Stimulated activated CD4-positive, alpha-beta T cell treated with anti-CD3 and anti-CD28 coated beads, Interleukin-4, amount 100 ng/mL, for 24 hours (primary cell): ENCODE data around the gene MEGF10.

Source experiments
- DNase-seq: peaks from one replicate; pipeline ENCODE4 v3.0.0-alpha.2; 2020

Gene MEGF10

DNA sequence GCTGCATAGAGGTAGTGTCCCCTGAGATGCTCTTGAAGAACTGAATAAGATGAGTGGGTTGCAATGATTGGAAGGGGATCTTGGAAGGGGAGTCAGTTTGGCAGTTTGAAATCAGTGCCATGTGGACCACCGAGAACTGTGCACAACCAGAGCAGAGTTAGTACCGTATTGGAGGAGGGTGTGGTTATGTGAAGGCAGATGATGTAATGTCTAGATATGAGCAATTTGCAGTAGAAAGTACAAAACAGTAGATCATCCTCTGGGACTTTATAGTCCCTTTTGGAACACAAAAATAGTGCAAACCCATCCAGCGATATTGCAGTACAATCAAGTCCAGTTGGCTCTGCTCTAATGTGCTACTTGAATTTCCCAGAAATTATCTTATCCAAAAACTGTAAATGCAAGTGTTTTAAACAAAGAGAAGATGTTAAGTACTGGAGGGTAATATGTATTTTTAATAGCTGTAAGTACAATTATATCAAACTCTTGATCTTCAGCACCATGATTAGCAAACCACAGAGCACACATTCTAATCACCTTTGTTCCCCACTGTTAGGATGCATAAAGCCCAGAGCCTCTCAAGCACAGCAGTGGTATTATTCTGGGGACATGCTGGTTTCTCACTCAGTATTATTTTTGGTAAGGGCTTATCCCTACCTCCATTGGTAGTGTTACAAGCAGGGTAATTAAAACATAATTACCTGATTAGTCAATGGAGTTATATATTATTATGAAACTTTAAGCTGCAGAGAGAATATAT is 41.5 kb downstream of the MEGF10 start:
- DNase-seq, result no peak

DNA sequence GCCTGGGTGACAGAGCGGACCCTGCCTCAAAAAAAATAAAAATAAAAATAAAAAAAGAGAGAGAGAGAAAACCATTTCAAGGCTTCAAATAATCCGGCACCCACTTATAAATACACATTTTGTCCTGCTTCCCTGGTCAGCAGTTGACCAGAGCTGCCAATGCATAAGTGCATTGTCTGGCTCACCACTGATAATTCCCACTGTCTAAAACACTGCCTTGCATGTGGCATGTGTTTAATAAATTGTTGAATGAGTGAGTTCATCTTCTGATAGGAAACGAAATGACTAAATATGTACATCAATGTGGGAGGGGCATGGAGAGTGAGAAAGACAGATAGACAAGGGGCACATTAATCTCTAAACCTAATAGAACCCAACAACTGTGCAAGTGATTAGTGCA is 42.9 kb downstream of the MEGF10 start:
- no peak for DNase-seq

DNA sequence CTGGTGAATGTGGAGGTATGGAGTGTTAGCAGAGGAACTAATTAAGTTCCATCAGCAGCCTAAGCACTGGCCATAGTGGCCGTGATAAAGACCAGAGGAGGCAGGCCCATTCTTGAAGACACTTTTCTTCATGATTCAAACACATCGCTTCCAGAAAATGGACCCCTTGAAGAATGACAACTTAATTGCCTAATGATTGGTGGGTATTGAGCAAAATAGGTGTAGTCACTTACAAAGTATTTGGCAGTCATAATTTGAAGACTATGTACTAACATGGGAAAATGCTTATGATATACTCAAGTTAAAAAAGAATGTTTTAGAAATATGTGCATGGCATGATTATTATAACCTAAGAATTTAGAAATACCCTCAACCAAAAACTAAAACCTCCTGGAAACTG is 44.8 kb downstream of the MEGF10 start:
- no peak for DNase-seq

DNA sequence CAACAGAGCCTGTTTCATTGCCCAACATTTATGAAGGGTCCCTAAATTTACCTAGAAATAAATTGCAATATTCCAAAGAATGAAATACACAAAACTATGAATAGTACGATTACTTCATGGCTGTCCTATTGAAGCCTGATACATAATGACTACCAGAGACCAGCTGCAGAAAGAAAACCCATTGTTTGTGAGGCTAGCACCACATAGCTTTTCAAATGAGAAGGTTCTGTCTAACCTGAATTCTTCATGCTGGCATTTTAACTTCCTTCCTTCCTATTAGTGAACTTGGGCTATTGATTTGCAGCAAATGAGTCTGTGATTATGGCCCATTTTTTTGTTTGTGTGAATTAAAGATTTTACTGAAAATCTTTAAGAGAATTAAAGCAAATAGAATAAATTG is 47.3 kb downstream of the MEGF10 start:
- DNase-seq, result no peak

DNA sequence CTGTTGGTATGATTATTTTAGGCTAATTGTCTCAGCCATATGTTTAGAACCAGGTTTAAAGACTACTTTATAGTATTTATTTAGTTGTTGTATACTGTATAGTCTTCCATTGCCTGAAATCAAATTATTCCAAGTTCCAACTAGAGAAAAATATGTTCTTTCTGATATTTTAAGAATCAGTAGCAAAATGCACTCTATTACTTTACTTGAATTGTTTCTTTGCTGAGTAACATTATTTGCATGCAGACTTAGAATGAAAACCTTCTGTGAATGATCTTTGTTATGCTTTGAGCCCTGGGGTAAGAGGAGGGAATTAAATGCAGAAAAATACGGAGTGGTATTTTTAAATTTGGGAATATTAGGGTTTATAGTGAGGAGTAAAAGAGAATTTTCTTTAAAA is 47.9 kb downstream of the MEGF10 start:
- no peak for DNase-seq

DNA sequence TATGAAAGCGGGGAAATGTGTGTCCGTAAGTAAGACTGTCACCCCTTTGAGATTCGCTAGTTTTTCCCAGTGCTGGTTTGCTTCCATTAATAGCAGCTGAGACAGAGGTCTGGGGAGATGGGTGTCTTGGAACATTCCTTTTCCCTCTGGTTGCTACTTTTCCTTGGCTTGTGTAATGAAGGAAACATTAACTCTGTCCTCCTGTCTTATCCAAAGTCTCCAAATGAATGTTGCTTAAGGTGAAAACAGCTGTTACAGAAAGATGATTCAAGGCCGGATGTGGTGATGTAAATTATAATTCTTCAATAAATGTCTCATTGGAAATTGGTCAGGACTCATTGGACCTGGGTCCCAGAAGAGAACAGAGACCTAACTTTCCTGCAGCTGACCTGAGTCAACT is 50.0 kb downstream of the MEGF10 start:
- no peak for DNase-seq

DNA sequence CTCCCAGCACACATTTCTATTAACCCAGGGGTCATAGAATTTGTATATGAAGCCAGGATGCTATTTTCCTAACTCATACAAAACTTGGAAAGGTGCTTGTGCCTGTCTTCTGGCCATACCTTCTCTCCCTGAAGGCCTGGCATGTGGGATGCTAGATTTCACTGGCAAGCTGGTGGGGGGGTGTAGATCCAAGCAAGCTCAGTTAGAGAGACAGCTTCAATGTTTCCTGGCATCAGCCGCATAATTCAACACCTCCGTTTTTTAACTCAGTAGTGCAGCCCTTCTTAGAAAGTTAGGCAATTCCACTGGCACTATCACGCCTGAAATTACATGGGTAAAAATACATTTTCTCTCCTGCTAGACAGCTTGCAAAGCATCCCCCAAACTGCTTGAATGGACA is 51.8 kb downstream of the MEGF10 start:
- DNase-seq, result no peak

DNA sequence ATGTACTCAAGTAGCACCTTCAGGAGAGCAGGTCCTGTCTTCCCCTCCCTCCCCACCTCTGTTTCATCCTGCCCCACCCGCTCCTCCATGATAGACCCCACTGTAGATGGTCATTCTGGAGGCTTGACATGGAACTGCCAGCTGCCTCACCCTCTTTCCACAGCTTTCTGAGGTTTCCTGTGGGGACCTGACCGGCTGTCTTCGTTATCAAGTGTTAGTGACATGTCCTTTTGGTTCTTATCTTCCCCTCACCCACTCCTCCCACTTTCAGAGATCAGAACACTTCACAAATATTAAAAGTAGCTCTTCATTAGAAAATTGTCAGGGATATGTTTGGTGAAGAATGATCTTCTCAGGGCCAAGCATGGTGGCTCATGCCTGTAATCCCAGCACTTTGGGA is 52.7 kb downstream of the MEGF10 start:
- DNase-seq, result no peak

DNA sequence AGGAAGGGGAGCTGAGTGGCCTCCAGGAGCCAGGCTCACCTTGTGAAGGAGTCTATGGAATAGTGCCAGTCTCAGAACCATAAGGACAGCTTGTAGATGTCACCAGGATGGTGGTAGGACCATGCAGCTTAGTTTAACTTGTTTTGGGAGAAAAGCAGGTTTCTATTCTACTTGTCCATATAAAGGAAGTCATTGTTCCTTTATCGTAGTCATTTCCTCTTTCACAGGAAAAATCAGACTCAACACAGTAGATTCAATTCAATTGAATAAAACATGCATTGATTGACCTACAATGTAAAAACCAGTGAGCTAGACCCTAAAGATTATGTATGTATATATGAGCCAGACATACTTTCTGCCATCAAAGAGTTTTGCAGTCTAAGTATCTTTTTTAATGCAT is 53.3 kb downstream of the MEGF10 start:
- DNase-seq, result no peak

DNA sequence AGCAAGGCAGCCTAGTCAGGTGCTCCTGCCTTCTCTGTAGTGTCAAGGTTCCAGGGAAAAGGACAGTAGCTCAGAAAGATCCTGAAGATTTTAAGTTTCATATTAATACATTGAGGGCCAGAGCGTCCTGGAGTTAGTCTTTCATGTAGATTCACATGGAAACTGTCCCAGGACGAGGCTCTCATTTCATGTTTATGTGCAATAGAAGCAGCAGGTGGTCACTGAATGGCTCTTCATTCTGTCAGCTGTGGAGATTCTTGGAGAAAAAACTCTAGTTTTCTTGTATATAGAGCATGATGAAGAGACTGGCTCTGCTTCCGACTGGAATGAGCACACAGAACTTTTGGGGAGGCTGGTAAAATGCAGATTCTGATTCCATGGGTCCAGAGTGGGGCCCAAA is 54.3 kb downstream of the MEGF10 start:
- DNase-seq, result no peak

DNA sequence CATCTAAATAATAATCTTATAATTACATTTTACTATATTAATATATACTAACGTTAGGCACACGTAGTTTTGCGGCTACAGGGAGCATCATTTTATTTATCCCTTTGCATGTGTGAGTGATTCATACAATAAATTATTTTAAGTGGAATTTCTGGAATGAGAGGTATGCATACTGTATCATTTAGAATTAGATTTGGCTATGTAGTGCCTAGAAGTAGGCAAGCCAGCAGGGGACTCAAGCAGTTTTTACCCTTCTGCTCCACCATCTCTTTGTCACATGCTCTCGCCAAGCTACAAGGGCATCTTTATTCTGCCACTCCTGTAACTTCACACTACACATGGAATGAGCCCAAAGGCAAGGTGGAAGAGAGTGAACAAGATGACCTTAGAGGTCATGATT is 60.8 kb downstream of the MEGF10 start:
- no peak for DNase-seq

DNA sequence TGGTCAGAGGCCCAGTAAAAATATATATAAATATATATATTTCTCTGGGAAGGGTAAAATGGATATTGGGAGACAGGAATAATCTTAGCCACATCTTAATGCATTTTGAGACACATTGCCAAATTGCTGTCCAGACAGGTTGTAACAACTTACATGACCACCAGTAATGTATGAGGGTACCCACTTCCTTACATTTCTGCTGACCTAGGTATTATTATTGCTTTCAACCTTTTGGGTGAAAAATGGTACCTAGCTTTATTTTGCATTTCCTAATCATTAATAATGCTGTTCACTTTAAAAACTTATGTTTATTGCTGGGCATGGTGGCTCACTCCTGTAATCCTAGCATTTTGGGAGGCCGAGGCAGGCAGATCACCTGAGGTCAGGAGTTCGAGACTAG is 61.5 kb downstream of the MEGF10 start:
- no peak for DNase-seq

DNA sequence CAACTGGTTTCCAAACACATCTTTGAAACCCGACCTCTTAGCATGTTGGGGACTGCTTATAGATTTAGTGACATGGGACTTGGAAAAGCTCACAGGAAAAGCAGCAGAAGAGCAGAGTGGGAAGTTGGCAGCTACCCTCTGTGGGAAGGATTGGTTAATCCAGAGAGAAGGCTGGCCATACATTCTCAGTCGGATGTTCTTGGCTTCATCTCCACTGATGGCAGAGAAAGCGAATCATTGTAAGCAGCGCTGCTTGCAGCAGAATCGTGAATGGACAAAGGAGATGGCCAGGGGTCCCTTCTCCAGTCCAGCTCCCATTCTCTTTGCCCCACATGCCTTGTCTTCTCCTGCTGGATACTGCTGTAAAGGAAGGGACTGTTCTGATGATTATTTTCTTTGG is 62.7 kb downstream of the MEGF10 start:
- DNase-seq, result no peak

DNA sequence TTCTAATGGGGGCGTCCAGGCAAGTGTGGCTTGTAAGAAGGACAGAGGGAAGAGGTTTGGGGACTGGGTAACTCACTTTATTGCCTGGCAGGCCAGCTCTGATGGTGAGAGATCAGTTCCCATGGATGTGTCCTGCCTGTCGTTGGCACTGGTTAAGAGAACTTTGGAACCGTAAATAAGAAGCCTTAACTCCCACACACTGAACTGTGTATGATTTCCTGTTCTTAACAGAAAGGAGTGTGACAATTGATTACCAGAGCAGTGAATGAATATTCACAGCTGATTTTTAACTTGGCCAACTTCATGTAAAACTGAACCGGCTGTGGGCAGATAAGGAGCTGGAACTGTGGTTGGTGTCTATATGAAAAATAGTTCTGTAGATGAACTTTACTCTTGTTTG is 63.2 kb downstream of the MEGF10 start:
- DNase-seq, result no peak

DNA sequence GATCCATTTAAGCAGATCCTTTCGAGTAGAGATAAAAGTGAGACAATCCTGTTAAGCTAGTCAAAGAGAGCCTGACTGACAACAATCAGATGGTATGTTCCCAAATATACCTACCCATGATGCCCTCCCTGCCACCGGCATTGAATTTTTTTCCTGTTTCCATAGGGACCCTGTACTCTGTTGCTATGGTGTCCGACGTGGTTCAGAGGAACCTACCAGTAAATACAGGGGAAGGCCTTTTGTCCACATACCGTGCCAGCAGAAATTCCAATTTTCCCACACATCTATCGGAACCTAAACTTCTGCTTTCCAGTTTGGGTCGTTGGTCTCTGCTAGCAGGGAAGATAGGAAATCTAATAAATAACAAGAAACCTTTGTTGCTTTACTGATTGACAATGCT is 64.7 kb downstream of the MEGF10 start:
- no peak for DNase-seq

DNA sequence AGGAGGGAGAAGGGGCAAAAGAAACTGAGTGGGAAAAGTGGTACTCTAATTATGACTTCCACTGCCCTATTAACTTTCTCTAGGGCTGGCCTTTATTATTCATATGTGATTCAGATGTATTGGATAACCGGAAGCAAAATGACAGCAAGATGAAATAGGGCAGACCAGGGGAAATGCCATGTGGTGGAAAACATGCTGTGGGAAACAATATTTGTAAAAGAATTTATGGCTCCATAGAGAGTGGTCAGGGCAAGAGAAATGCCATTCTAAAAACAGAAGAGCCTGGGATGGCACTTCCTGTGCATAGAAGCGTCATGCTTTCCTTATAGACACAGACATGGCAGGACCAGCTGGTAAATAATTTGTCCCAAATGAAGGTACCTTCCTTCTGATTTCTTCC is 67.7 kb downstream of the MEGF10 start:
- DNase-seq, result no peak

DNA sequence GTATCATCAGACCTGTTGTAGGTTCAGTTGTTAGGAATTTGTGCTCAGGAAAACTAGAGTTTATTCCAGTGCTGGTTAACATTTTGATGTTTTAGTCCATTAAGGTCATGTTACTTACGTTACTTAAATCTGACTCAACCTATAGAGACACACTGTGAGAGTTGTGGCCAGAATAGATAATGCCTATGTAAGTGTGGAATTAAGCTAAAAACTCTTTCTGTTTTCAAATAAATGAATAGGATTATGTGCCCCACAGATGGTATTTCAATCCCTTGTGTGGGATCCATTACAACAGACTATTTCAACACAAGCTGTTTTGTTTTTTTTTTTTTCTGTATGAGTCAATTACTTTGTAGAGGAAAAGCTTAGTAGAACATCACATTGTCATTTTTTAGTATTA is 68.1 kb downstream of the MEGF10 start:
- DNase-seq, result no peak

DNA sequence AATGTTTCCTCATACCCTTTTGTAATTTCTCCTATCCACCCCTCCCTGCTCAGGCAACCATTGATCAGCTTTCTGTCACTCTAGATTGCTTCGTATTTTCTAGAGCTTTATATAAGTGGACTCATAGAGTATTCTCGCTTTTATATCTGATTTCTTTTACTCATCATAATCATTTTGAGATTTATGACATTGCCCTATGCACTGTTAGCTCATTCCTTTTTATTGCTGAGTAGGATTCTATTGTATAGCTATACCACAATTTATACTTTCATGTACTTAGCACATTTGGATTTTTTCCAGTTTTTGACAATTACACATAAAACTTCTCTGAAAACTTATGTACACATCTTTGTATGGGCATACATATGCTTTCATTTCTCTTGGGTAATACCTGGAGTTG is 68.9 kb downstream of the MEGF10 start:
- DNase-seq, result no peak

DNA sequence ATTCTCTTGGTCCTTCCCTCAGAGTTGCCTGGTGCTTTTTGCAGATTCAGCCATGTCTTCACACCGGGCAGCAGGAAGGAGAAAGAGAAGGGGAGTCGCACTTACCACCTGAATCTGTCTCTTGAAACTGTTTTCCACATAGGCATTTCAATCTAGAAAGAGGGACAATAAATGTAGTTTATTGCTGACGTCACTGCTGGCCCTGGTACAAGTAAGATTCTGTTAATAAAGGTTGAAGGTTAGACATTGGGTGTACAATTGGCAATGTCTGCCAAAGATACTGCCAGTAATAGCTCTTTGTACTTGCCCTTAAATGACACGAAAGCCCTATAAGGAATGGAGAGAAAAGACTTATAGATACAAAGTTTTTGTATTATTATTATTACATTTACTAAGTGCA is 72.8 kb downstream of the MEGF10 start:
- no peak for DNase-seq

DNA sequence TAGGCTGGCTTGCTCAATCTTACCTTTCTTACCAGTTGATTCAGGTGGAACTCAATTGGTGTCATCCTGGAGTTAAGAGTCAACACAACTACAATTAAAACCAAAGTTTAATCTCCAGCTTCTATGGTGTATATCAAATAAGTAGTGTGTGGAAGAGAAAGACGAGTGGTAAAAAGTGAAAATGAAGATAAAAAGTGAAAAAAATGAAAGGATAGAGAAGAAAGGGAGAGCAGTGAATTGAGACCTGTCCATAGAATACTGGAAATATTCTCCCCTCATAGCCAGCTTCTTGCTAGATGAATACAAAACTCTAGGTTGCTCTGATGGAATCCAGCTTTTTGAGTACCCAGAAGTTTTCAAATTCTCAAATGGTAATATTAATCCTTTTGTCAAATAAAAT is 76.4 kb downstream of the MEGF10 start:
- no peak for DNase-seq

DNA sequence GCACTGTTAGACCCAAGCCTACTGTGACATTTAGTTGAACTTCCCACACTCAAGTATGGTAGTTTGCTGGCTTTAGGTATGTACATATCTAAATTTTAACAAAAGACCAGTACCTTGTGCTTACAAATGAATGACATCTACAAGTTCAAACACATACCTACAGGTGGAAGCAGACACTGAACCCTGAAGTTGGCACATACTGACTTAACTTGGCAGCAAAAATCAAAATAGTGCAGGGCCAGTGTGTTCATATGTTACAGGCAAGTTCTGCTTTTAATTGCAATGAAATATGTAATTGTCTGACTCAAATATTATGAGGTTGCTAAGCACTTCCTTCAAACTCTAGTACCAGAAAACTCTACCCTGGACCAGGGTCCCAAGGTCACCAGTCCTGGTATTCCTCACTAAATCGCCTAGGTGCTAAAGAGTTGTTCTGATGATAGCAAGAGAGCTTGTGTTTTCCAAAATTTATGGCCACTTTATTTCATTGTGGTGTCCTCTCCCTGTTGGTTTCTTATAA is 77.4 kb downstream of the MEGF10 start:
- DNase-seq, result no peak

DNA sequence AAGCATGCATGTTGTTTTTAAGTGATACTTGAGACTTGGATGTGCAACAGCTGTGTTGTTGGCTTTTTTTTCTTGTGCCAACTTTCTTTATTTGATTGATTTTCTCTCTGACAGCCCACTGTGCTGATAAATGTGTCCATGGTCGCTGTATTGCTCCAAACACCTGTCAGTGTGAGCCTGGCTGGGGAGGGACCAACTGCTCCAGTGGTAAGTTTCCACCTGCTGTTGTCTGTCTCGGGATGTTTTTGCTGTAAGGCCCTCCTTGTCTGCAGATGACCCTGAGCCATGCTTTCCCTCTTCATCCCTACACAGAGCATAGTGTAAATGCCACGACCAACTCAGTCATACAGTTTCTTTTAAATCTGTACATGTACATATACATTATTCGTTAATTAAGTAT is 79.2 kb downstream of the MEGF10 start:
- no peak for DNase-seq

DNA sequence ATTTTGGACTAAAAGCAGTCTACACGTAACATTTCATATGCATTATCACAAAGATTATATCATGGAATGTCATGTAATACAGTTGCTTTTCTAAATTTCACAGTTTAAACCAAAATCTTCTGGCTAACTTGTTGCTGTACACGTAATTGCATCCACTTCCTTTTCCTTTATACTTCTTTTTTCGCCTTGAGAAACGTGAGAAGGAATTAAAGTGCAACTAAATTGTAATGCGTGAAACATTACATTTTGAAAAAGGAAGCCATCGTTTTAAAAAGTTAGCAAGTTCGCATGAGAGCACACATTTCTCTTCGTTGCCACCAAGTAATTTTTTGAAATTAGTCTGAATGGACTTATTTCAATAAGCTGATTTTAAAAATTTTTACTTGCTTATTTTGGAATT is 80.0 kb downstream of the MEGF10 start:
- DNase-seq, result no peak

DNA sequence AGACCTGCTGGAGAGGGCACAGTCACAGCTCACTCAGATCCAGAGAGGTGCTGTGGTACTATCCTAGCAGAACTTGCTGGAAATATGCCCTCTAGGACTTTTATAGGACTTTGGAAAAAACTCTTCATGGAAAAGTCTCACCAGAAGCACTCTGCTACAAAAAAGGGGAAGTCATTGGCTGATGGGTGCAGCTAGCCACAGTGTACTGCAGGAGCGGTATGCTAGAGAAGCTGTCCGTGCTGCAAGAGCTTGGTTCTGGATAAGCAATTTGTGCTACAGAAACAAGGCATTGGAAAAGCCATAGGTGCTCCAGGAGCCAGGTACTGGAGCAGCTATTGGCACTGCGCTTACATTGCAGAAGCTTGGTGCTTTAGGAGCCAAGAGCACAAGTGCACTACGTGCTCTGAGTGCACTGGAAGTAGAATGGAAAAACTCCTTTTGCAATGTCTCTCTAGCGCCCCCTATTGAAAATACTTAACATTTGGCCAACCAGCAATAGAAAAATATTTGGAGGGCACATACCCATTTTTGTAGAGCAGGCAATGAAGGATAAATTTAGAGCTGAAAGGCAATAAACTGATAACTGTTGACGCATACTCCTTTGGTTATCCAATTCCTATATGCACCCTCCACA is 83.4 kb downstream of the MEGF10 start:
- DNase-seq, result no peak

DNA sequence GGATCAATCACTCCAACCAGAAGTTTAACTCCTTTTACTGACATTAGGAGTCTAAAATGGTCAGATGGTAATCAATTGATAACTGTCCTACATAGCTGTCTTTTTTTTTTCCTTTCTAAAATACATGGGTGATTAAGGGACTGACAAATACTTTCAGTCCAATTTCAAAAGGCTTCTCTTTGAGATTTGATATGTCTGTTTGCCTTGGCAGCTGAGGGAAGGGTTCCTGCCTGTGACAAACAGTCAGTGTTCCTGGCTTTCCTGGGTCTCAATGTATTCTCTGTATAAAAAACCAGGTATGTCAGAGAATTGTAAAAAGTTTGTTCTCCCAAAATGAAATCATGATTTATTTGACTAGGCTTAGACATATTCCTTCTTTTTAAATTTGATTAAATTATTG is 84.5 kb downstream of the MEGF10 start:
- DNase-seq, result no peak
